Measurements from ENCODE around the gene OBSCN. TPM values are rescaled to one million over a fixed set of nuclear protein-coding genes. Genes with fewer than 3 reads are reported as not detected.

Gene OBSCN
- total and polyA plus RNA-seq, 2 donors (not counting 1 experiment from before 2014, with no cell fraction given): 10.0 to 63.9 TPM

DNA sequence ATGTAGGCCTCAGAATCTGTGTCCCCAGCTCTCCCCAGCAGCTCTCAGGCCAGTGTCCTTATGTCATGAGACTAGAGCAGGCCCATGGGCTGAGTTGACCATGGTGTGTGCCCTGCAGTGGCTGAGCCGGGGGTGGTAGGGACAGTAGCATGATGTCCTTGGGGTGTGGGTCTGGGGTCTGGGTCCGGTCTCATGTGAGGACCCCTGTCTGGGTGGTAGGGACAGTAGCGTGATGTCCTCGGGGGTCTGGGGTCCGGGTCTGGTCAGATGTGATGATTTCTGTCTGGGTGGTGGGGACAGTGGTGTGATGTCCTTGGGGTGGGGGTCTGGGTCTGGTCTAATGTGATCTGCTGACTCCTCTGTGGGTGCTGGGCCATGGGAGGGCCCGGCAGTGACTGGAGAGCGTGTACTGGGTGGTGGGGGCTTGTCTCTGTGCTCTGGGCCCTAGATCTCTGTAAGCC, 64.5 kb downstream of the OBSCN start:
- H3K36me3 ChIP-seq (replicated peaks in 1 of 2; ENCODE audit: control extremely low read depth in 1 of 2, control insufficient read depth in 1 of 2, extremely low read depth in 1 of 2, insufficient read depth in 2 of 2, low read length in 1 of 2): no peaks in the 10 kb centered on the region
- Mint-ChIP-seq H3K4me3 (no peak overlapping the region), H3K27me3 (no peaks in the 10 kb centered on the region), H3K9me3 (ENCODE audit: insufficient read depth) (no peaks in the 10 kb centered on the region), H3K4me1 (peaks cover 11% of the 10 kb centered on the region), H3K27ac (no peak overlapping the region)
- H3K9me3 ChIP-seq (ENCODE audit: control extremely low read depth in 1 of 3, control insufficient read depth in 2 of 3, insufficient read depth in 1 of 3, low read length in 2 of 3): peaks cover 0 to 2% (median 0%) of the 10 kb centered on the region in 3 donors
- H3K4me1 ChIP-seq (ENCODE audit: control insufficient read depth in 2 of 2, insufficient read depth in 2 of 2, low read length in 2 of 2): peaks cover 5 to 19% of the 10 kb centered on the region in 2 donors
- ChIA-PET CTCF (no interaction called here), POLR2A (no interaction called here)
- no peak overlapping the region for H3K4me3 ChIP-seq (ENCODE audit: control extremely low read depth in 1 of 5, extremely low read depth in 1 of 5, insufficient read depth in 1 of 5, low read depth in 2 of 5, low read length in 4 of 5)
- no peak for ATAC-seq (ENCODE audit: low read depth)
- TF ChIP-seq, protein P1, sequence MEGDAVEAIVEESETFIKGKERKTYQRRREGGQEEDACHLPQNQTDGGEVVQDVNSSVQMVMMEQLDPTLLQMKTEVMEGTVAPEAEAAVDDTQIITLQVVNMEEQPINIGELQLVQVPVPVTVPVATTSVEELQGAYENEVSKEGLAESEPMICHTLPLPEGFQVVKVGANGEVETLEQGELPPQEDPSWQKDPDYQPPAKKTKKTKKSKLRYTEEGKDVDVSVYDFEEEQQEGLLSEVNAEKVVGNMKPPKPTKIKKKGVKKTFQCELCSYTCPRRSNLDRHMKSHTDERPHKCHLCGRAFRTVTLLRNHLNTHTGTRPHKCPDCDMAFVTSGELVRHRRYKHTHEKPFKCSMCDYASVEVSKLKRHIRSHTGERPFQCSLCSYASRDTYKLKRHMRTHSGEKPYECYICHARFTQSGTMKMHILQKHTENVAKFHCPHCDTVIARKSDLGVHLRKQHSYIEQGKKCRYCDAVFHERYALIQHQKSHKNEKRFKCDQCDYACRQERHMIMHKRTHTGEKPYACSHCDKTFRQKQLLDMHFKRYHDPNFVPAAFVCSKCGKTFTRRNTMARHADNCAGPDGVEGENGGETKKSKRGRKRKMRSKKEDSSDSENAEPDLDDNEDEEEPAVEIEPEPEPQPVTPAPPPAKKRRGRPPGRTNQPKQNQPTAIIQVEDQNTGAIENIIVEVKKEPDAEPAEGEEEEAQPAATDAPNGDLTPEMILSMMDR (IDR thresholded peaks at IDR 0.05): no peak
- TF ChIP-seq EZH2 (IDR thresholded peaks at IDR 0.05; ENCODE audit: borderline replicate concordance, insufficient read depth, low read depth, low read length, poor library complexity, severe bottlenecking): no peak
- no peaks in the 10 kb centered on the region for H3K79me2 ChIP-seq (ENCODE audit: control insufficient read depth, insufficient read depth, low read length)
- no peaks in the 10 kb centered on the region for H4K20me1 ChIP-seq (ENCODE audit: control insufficient read depth, insufficient read depth, low read length, poor library complexity, severe bottlenecking)
- WGBS (ENCODE audit: insufficient coverage): 81% methylated on average over 7 of the region's 7 CpGs
- no peak for DNase-seq
- no peak overlapping the region for H3K27ac ChIP-seq (ENCODE audit: low read length in 2 of 2)
- no peak overlapping the region for H3K9ac ChIP-seq (ENCODE audit: low read length)
- intact Hi-C loops (cut with micrococcal nuclease): loop anchor here (10.0 kb wide), 1 partner anchor 168 kb away; the partner anchor contains the start of genes C1orf35 and MRPL55
- no peak overlapping the region for H3K4me2 ChIP-seq (replicated peaks; ENCODE audit: low read depth, low read length, poor library complexity, severe bottlenecking)
- no peaks in the 10 kb centered on the region for H3K27me3 ChIP-seq (replicated peaks in 1 of 4; ENCODE audit: control extremely low read depth in 1 of 4, control insufficient read depth in 3 of 4, insufficient read depth in 4 of 4, low read length in 3 of 4)
- no peak overlapping the region for H2AFZ ChIP-seq (ENCODE audit: insufficient read depth, low read depth, low read length, poor library complexity, severe bottlenecking)

DNA sequence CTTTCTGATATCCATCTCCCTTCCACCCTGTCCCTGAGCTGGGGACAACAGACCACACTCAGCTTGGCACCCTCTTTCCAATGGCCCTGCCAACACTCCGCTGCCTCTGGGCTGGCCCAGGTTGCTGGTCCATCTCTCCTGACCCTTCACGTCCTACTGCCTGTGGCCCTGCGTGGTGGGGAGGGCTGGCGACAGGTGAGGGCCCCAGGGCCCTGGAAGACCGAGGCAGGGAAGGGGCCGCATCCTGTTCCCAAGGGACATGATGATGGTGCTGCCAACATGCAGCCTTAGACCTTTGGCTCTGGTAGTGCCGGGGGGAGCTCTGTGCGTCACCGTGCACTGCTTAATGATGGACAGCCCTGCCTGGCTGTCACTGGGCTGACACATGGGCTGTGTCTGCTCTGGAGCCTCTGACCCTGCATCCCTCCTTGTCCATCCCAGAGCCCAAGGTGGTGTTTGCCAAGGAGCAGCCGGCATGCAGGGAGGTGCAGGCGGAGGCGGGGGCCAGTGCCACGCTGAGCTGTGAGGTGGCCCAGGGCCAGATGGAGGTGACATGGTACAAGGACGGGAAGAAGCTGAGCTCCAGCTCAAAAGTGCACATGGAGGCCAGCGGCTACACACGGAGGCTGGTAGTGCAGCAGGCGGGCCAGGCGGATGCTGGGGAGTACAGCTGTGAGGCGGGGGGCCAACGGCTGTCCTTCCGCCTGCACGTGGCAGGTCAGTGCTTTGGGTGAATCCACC, 65.2 kb downstream of the OBSCN start:
- H3K4me2 ChIP-seq (replicated peaks; ENCODE audit: low read depth, low read length, poor library complexity, severe bottlenecking): no peak overlapping the region
- Mint-ChIP-seq H3K27me3 (no peaks in the 10 kb centered on the region), H3K4me3 (no peak overlapping the region), H3K27ac (no peak overlapping the region), H3K4me1 (peaks cover 11% of the 10 kb centered on the region), H3K9me3 (ENCODE audit: insufficient read depth) (no peaks in the 10 kb centered on the region)
- H3K4me1 ChIP-seq (ENCODE audit: control insufficient read depth in 2 of 2, insufficient read depth in 2 of 2, low read length in 2 of 2): peaks cover 5 to 19% of the 10 kb centered on the region in 2 donors
- TF ChIP-seq, protein P1 (IDR thresholded peaks at IDR 0.05): no peak
- TF ChIP-seq EZH2 (IDR thresholded peaks at IDR 0.05; ENCODE audit: borderline replicate concordance, insufficient read depth, low read depth, low read length, poor library complexity, severe bottlenecking): no peak
- no peak for DNase-seq
- H3K4me3 ChIP-seq (ENCODE audit: control extremely low read depth in 1 of 5, extremely low read depth in 1 of 5, insufficient read depth in 1 of 5, low read depth in 2 of 5, low read length in 4 of 5): no peak overlapping the region
- WGBS (ENCODE audit: insufficient coverage): 95% methylated on average over 22 of the region's 22 CpGs
- H3K36me3 ChIP-seq (replicated peaks in 1 of 2; ENCODE audit: control extremely low read depth in 1 of 2, control insufficient read depth in 1 of 2, extremely low read depth in 1 of 2, insufficient read depth in 2 of 2, low read length in 1 of 2): no peaks in the 10 kb centered on the region
- H2AFZ ChIP-seq (ENCODE audit: insufficient read depth, low read depth, low read length, poor library complexity, severe bottlenecking): no peak overlapping the region
- CTCF ChIA-PET: no interaction called here
- H3K9me3 ChIP-seq (ENCODE audit: control extremely low read depth in 1 of 3, control insufficient read depth in 2 of 3, insufficient read depth in 1 of 3, low read length in 2 of 3): peaks cover 0 to 2% (median 0%) of the 10 kb centered on the region in 3 donors
- no peak overlapping the region for H3K9ac ChIP-seq (ENCODE audit: low read length)
- H3K79me2 ChIP-seq (ENCODE audit: control insufficient read depth, insufficient read depth, low read length): no peaks in the 10 kb centered on the region
- no peaks in the 10 kb centered on the region for H4K20me1 ChIP-seq (ENCODE audit: control insufficient read depth, insufficient read depth, low read length, poor library complexity, severe bottlenecking)
- H3K27ac ChIP-seq (ENCODE audit: low read length in 2 of 2): no peak overlapping the region
- intact Hi-C loops (cut with micrococcal nuclease): loop anchor here (10.0 kb wide), 1 partner anchor 168 kb away; the partner anchor contains the start of genes C1orf35 and MRPL55
- no peak for ATAC-seq (ENCODE audit: low read depth)
- no peaks in the 10 kb centered on the region for H3K27me3 ChIP-seq (replicated peaks in 1 of 4; ENCODE audit: control extremely low read depth in 1 of 4, control insufficient read depth in 3 of 4, insufficient read depth in 4 of 4, low read length in 3 of 4)
- POLR2A ChIA-PET: no interaction called here
